Dendritic cell treated with granulocyte-macrophage colony-stimulating factor and Interleukin-4, amounts not matched to agents 40 ng/mL and 50 ng/mL, for 4 days (primary cell): ENCODE results near the gene PEX5.

Experiments
- H3K27ac Mint-ChIP-seq: one replicate; pipeline ENCODE4 v1.8.0; 2022; ENCODE audit warnings: mild to moderate bottlenecking, mixed read lengths
- H3K27me3 Mint-ChIP-seq: one replicate; pipeline ENCODE4 v1.8.0; 2022; ENCODE audit warnings: mild to moderate bottlenecking, mixed read lengths
- H3K36me3 Mint-ChIP-seq: one replicate; pipeline ENCODE4 v1.8.0; 2022; ENCODE audit warnings: low read depth, mixed read lengths
- H3K4me1 Mint-ChIP-seq: one replicate; pipeline ENCODE4 v1.8.0; 2022; ENCODE audit warnings: low read depth, mixed read lengths
- H3K4me3 Mint-ChIP-seq: one replicate; pipeline ENCODE4 v1.8.0; 2022; ENCODE audit warnings: mild to moderate bottlenecking, moderate library complexity, mixed read lengths
- H3K9me3 Mint-ChIP-seq: one replicate; pipeline ENCODE4 v1.8.0; 2022; ENCODE audit warnings: mixed read lengths
- intact Hi-C: fragments of 100-400 bp; cut with micrococcal nuclease; formaldehyde crosslinking; loops from one replicate; pipeline ENCODE4 v1.15.0; 2022

The PEX5 gene

DNA sequence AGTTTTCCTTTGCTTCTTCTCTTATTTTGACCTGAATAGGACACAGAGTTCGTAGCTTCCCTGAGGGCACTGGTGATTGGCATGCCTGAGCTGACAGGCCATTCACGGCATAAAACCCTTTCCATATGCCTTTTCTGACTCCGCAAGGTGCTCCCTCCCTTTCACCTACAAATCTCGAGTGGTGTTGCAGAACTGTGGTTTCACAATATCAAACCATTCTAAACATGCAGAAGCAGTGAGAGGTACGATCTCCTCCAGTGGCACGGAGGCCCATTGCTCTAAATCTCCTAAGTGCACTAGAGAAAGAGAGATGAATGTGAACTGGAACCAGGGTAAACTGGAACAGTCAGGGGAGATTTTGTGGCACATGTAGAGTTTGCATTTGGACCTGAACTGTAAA is 35.4 kb upstream of the PEX5 start:
- Mint-ChIP-seq H3K4me3 (no peak overlapping the region), H3K9me3 (no peaks in the 10 kb centered on the region), H3K4me1 (no peaks in the 10 kb centered on the region), H3K36me3 (peaks cover 6% of the 10 kb centered on the region), H3K27me3 (no peaks in the 10 kb centered on the region), H3K27ac (no peak overlapping the region)
- intact Hi-C loops: no loop called here

DNA sequence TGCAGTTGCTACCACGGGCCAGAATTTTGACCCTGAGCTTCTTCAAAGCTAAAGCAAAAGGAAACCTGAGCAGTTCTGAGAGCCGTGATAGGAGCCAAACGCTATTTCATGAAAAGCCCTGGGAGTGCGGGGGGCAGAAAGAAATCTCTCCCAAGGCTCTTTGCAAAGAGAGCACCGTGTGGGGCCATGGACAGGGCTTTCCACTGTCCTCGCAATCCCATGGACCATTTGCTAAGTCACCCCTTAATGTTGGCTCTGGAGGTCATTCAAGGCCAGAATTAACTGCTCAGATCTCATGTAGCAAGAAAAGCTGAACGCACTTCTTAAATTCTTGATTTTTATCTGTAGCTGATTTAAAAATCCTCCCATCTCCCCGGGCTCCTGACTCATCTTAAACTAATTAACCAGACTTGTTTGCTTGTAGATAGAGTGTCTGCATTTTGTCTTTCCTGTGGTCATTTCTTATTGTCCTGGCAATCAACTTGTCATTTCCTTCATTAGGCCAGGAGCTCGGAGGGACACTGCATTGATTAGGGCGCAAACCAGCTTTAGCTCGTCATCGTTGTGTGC is 34.5 kb upstream of the PEX5 start:
- Mint-ChIP-seq H3K4me1 (no peaks in the 10 kb centered on the region), H3K9me3 (no peaks in the 10 kb centered on the region), H3K27me3 (no peaks in the 10 kb centered on the region), H3K4me3 (no peak overlapping the region), H3K27ac (no peak overlapping the region), H3K36me3 (peaks cover under 1% of the 10 kb centered on the region)
- intact Hi-C loops: no loop called here

GRCh38 chr12:7155471-7156034 is 33.9 kb upstream of the PEX5 start:
- H3K27ac Mint-ChIP-seq: no peak overlapping the region
- no peaks in the 10 kb centered on the region for H3K36me3 Mint-ChIP-seq
- no peaks in the 10 kb centered on the region for H3K9me3 Mint-ChIP-seq
- intact Hi-C loops: no loop called here
- no peaks in the 10 kb centered on the region for H3K4me1 Mint-ChIP-seq
- no peaks in the 10 kb centered on the region for H3K27me3 Mint-ChIP-seq
- no peak overlapping the region for H3K4me3 Mint-ChIP-seq

GRCh38 chr12:7156259-7157197 is 33.0 kb upstream of the PEX5 start:
- no peaks in the 10 kb centered on the region for H3K4me1 Mint-ChIP-seq
- no peaks in the 10 kb centered on the region for H3K9me3 Mint-ChIP-seq
- intact Hi-C loops: no loop called here

DNA sequence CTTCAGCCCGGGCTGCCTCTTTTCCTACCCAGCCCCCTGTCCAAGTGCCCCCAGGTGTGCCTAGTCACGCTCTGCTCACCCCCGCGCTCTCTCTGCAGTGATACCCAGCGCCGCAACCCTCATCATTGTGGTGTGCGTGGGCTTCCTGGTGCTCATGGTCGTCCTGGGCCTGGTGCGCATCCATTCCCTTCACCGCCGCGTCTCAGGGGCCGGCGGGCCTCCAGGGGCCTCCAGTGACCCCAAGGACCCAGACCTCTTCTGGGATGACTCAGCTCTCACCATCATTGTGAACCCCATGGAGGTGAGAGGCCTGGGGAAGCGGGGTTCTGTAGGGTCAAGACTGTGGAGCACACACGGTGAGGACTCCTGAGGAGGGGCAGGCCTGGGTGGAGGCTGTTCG is 32.1 kb upstream of the PEX5 start:
- H3K36me3 Mint-ChIP-seq: no peaks in the 10 kb centered on the region

More at GRCh38 chr12:7156259-7157197, 33.0 kb upstream of the PEX5 start:
- Mint-ChIP-seq H3K4me3 (no peak overlapping the region), H3K27me3 (peaks cover 3% of the 10 kb centered on the region), H3K27ac (no peak overlapping the region), H3K36me3 (no peaks in the 10 kb centered on the region)

GRCh38 chr12:7158781-7159609 is 30.5 kb upstream of the PEX5 start:
- peaks cover 6% of the 10 kb centered on the region for H3K4me1 Mint-ChIP-seq
- intact Hi-C loops: no loop called here
- H3K4me3 Mint-ChIP-seq: no peak overlapping the region
- H3K9me3 Mint-ChIP-seq: no peaks in the 10 kb centered on the region
- no peak overlapping the region for H3K27ac Mint-ChIP-seq
- peaks cover 24% of the 10 kb centered on the region for H3K27me3 Mint-ChIP-seq
- no peaks in the 10 kb centered on the region for H3K36me3 Mint-ChIP-seq

More for the DNA sequence above, 32.1 kb upstream of the PEX5 start:
- H3K9me3 Mint-ChIP-seq: no peaks in the 10 kb centered on the region
- H3K4me3 Mint-ChIP-seq: no peak overlapping the region
- H3K4me1 Mint-ChIP-seq: no peaks in the 10 kb centered on the region
- peaks cover 11% of the 10 kb centered on the region for H3K27me3 Mint-ChIP-seq
- H3K27ac Mint-ChIP-seq: no peak overlapping the region
- intact Hi-C loops: no loop called here

- H3K9me3 Mint-ChIP-seq: no peaks in the 10 kb centered on the region
- H3K36me3 Mint-ChIP-seq: no peaks in the 10 kb centered on the region
- peaks cover 24% of the 10 kb centered on the region for H3K27me3 Mint-ChIP-seq
- no peak overlapping the region for H3K4me3 Mint-ChIP-seq
- H3K4me1 Mint-ChIP-seq: peaks cover 6% of the 10 kb centered on the region
- intact Hi-C loops: no loop called here
- H3K27ac Mint-ChIP-seq: no peak overlapping the region
Observed at GRCh38 chr12:7160183-7160582, 29.3 kb upstream of the PEX5 start.

GRCh38 chr12:7161327-7161726 is 28.2 kb upstream of the PEX5 start:
- intact Hi-C loops: no loop called here
- Mint-ChIP-seq H3K9me3 (no peaks in the 10 kb centered on the region), H3K4me3 (no peak overlapping the region), H3K27ac (no peak overlapping the region), H3K27me3 (peaks cover 27% of the 10 kb centered on the region), H3K36me3 (no peaks in the 10 kb centered on the region), H3K4me1 (peaks cover 6% of the 10 kb centered on the region)

DNA sequence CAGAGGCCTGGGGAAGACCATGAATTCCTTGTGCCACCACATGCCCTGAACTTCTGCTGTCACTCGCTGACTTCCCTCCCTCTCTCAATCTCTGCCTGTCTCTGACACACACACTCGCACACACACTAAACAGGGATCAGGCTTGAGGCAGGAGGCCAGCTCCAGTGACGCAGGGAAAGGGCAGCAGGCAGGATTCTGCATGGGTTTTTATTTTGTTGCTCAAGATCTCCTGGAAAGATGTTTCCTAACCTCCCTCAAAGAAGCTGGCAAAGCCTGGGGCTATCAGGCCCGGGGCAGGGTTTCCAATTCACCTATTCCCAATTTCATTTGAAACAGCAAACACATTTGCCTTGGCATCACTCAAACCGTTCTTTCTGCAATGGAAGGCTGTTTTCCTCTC is 27.7 kb upstream of the PEX5 start:
- H3K36me3 Mint-ChIP-seq: no peaks in the 10 kb centered on the region
- no peak overlapping the region for H3K27ac Mint-ChIP-seq
- peaks cover 6% of the 10 kb centered on the region for H3K4me1 Mint-ChIP-seq
- intact Hi-C loops: no loop called here
- no peak overlapping the region for H3K4me3 Mint-ChIP-seq
- H3K27me3 Mint-ChIP-seq: peaks cover 27% of the 10 kb centered on the region
- H3K9me3 Mint-ChIP-seq: peaks cover 3% of the 10 kb centered on the region

- Mint-ChIP-seq H3K4me3 (no peak overlapping the region), H3K36me3 (no peaks in the 10 kb centered on the region), H3K4me1 (peaks cover 6% of the 10 kb centered on the region), H3K27ac (no peak overlapping the region), H3K27me3 (peaks cover 27% of the 10 kb centered on the region), H3K9me3 (peaks cover 12% of the 10 kb centered on the region)
- intact Hi-C loops: no loop called here
Observed at GRCh38 chr12:7162691-7163114, 26.8 kb upstream of the PEX5 start.

- H3K27ac Mint-ChIP-seq: no peak overlapping the region
- no peak overlapping the region for H3K4me3 Mint-ChIP-seq
- peaks cover 10% of the 10 kb centered on the region for H3K27me3 Mint-ChIP-seq
- H3K9me3 Mint-ChIP-seq: peaks cover 58% of the 10 kb centered on the region
- intact Hi-C loops: no loop called here
- no peaks in the 10 kb centered on the region for H3K4me1 Mint-ChIP-seq
- no peaks in the 10 kb centered on the region for H3K36me3 Mint-ChIP-seq
Observed at GRCh38 chr12:7169951-7170350, 19.5 kb upstream of the PEX5 start.

DNA sequence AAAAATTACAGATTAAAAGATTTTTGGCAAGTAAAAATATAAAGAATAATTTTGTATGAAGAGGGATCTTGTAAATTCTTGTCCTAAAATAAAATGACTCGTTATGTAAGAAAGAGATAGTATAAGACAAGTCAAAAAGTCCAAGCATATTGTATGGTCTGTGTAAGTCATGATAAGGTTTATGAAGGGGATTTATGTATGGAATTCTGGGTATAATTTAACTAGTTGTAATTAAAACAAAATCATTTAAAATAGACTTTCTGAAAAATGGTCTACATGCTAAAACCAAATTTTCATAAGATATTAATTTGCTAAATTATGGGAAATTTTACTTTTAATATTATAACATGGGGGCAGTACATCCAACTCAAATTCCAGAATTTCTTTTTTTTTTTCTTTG is 17.6 kb upstream of the PEX5 start:
- H3K4me1 Mint-ChIP-seq: no peaks in the 10 kb centered on the region
- intact Hi-C loops: no loop called here
- H3K9me3 Mint-ChIP-seq: peaks cover 63% of the 10 kb centered on the region
- H3K27me3 Mint-ChIP-seq: peaks cover 9% of the 10 kb centered on the region
- H3K36me3 Mint-ChIP-seq: no peaks in the 10 kb centered on the region
- H3K4me3 Mint-ChIP-seq: no peak overlapping the region
- no peak overlapping the region for H3K27ac Mint-ChIP-seq

DNA sequence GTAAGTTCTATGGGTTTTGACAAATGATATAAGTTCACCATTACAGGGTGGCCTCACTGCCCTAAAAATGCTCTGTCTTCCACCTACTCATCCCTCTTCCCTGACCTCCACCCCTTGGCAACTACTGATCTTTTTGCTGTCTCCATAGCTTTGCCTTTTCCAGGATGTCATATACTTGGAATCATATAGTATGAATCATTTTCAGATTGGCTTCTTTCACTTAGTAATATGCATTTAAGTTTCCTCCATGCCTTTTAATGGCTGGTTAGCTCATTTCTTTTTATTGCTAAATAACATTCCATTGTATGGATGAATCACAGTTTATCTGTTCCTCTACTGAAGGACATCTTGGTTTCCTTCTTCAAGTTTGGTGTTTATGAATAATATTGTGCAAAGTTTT is 14.0 kb upstream of the PEX5 start:
- H3K9me3 Mint-ChIP-seq: peaks cover 26% of the 10 kb centered on the region
- H3K4me1 Mint-ChIP-seq: no peaks in the 10 kb centered on the region
- peaks cover 9% of the 10 kb centered on the region for H3K27me3 Mint-ChIP-seq

DNA sequence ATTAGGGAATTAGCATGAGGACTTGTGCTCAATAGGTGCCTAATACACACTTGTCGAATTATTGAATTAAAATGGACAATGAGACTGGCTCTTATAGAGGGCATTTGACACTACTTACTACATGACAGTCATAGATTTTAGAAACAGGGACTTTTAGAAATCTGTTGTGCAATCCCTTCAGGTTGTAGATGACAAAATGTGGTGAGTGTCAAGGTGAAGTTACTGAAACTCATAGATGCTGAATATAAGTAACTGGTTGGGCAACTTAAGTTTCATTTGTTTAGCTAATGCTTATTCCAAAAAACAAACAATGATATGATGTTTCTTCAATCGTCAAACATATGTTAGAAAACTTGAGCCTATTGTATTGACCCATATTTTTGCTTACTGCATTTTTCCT is 12.9 kb upstream of the PEX5 start:
- H3K9me3 Mint-ChIP-seq: peaks cover 18% of the 10 kb centered on the region
- no peak overlapping the region for H3K27ac Mint-ChIP-seq
- no peaks in the 10 kb centered on the region for H3K4me1 Mint-ChIP-seq
- H3K27me3 Mint-ChIP-seq: peaks cover 11% of the 10 kb centered on the region
- no peak overlapping the region for H3K4me3 Mint-ChIP-seq
- intact Hi-C loops: no loop called here
- no peaks in the 10 kb centered on the region for H3K36me3 Mint-ChIP-seq

More for the DNA sequence above, 14.0 kb upstream of the PEX5 start:
- Mint-ChIP-seq H3K4me3 (no peak overlapping the region), H3K36me3 (no peaks in the 10 kb centered on the region), H3K27ac (no peak overlapping the region)
- intact Hi-C loops: no loop called here
